Measurements from ENCODE around the gene RBM17. TPM values are rescaled to one million over a fixed set of nuclear protein-coding genes. Genes with fewer than 3 reads are reported as not detected.
A peak's percentile ranks its signal among the peaks of the same experiment; 100 is the strongest.

The RBM17 gene
- total RNA-seq, 3 donors from 2014 or later (not counting 1 experiment from before 2014, with no cell fraction given) = 120 to 147 (median 147) TPM

GRCh38 chr10:6139470-6139869 is 50.6 kb downstream of the RBM17 start:
- H3K4me1 ChIP-seq (ENCODE audit: control insufficient read depth, insufficient read depth, low read length) = peaks cover 23% of the 10 kb centered on the region
- 91% methylated on average over 10 of the region's 11 CpGs for WGBS (ENCODE audit: insufficient coverage)
- Mint-ChIP-seq H3K27ac (no peak overlapping the region), H3K36me3 (no peaks in the 10 kb centered on the region), H3K27me3 (ENCODE audit: low read depth in 2 of 2) (peaks cover 0 to 5% of the 10 kb centered on the region in 2 donors), H3K9me3 (no peaks in the 10 kb centered on the region), H3K4me3 (no peak overlapping the region), H3K4me1 (peaks cover 12 to 21% of the 10 kb centered on the region in 2 donors)
- TF ChIP-seq, protein P1, sequence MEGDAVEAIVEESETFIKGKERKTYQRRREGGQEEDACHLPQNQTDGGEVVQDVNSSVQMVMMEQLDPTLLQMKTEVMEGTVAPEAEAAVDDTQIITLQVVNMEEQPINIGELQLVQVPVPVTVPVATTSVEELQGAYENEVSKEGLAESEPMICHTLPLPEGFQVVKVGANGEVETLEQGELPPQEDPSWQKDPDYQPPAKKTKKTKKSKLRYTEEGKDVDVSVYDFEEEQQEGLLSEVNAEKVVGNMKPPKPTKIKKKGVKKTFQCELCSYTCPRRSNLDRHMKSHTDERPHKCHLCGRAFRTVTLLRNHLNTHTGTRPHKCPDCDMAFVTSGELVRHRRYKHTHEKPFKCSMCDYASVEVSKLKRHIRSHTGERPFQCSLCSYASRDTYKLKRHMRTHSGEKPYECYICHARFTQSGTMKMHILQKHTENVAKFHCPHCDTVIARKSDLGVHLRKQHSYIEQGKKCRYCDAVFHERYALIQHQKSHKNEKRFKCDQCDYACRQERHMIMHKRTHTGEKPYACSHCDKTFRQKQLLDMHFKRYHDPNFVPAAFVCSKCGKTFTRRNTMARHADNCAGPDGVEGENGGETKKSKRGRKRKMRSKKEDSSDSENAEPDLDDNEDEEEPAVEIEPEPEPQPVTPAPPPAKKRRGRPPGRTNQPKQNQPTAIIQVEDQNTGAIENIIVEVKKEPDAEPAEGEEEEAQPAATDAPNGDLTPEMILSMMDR (IDR thresholded peaks at IDR 0.05) = no peak
- no peak overlapping the region for H3K4me3 ChIP-seq (ENCODE audit: low read length)
- no peaks in the 10 kb centered on the region for H3K36me3 ChIP-seq (ENCODE audit: control insufficient read depth, insufficient read depth, low read length)
- DNase-seq (no peak), ATAC-seq (no peak)
- no peak overlapping the region for H3K27ac ChIP-seq (ENCODE audit: low read length)
- H3K9me3 ChIP-seq (ENCODE audit: control insufficient read depth, insufficient read depth, low read length) = no peaks in the 10 kb centered on the region
- H3K27me3 ChIP-seq (ENCODE audit: control insufficient read depth, insufficient read depth, low read length) = no peaks in the 10 kb centered on the region
- intact Hi-C loops (cut with micrococcal nuclease) = no loop called here

DNA sequence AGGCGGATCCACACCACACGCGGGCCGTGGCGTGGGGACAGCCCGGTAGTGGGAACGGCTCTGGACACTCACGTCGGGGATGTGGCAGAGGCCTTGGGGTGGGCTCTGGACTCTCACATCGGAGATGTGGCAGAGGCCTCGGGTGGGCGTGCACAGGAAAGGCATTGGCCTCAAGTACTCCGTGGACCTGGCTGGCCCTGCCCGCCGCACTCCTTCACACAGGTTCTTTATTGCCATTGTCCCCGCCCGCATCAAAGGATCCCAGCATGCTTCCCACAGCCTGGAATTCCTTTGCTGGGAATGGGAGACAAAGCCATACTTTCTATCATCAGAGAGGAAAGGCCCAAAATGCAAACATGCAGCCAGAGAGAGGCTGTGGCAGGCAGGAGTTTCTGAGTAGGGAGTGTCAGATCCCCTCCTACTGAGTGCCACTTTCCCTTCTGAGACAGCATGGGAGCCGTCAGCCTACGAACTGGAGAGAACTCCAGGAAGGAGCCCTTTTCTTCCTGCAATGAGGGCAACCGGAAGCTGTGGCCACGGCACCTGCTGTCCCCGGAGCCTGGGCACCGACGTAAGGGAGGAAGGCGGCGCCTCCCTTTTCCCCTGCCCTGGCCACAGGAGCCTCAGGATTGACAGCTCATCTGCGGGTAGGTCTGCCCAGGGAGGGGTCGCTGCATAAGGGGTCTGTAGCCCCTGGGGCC is 51.5 kb downstream of the RBM17 start:
- Mint-ChIP-seq H3K9me3 (no peaks in the 10 kb centered on the region), H3K36me3 (no peaks in the 10 kb centered on the region), H3K4me1 (peaks cover 12 to 21% of the 10 kb centered on the region in 2 donors), H3K27ac (no peak overlapping the region), H3K4me3 (peak overlapping the region; percentile 28), H3K27me3 (ENCODE audit: low read depth in 2 of 2) (peaks cover 0 to 5% of the 10 kb centered on the region in 2 donors)
- peak in 1 of 2 donors; percentile 70 for DNase-seq
- Histone ChIP-seq H3K9me3 (ENCODE audit: control insufficient read depth, insufficient read depth, low read length) (no peaks in the 10 kb centered on the region), H3K27ac (ENCODE audit: low read length) (no peak overlapping the region), H3K4me3 (ENCODE audit: low read length) (peak overlapping the region; percentile 25), H3K36me3 (ENCODE audit: control insufficient read depth, insufficient read depth, low read length) (no peaks in the 10 kb centered on the region), H3K27me3 (ENCODE audit: control insufficient read depth, insufficient read depth, low read length) (no peaks in the 10 kb centered on the region), H3K4me1 (ENCODE audit: control insufficient read depth, insufficient read depth, low read length) (peaks cover 23% of the 10 kb centered on the region)
- WGBS (ENCODE audit: insufficient coverage) = 53% methylated on average over 28 of the region's 28 CpGs
- TF ChIP-seq, protein P1 (IDR thresholded peaks at IDR 0.05) = no peak
- ATAC-seq = no peak
- intact Hi-C loops (cut with micrococcal nuclease) = loop anchor here (10.0 kb wide), 1 partner anchor 125 kb away; no protein-coding TSS in a partner anchor

GRCh38 chr10:6140965-6141295 is 52.1 kb downstream of the RBM17 start:
- 63% methylated on average over 8 of the region's 8 CpGs for WGBS (ENCODE audit: insufficient coverage)
- H3K36me3 Mint-ChIP-seq = no peaks in the 10 kb centered on the region
- DNase-seq = no peak
- no peaks in the 10 kb centered on the region for H3K9me3 Mint-ChIP-seq
- H3K4me3 Mint-ChIP-seq = peak overlapping the region; percentile 25
- H3K27me3 ChIP-seq (ENCODE audit: control insufficient read depth, insufficient read depth, low read length) = no peaks in the 10 kb centered on the region
- H3K4me1 ChIP-seq (ENCODE audit: control insufficient read depth, insufficient read depth, low read length) = peaks cover 29% of the 10 kb centered on the region
- H3K27me3 Mint-ChIP-seq (ENCODE audit: low read depth in 2 of 2) = peaks cover 0 to 5% of the 10 kb centered on the region in 2 donors
- intact Hi-C loops (cut with micrococcal nuclease) = loop anchor here (10.0 kb wide), 1 partner anchor 126 kb away; no protein-coding TSS in a partner anchor
- H3K9me3 ChIP-seq (ENCODE audit: control insufficient read depth, insufficient read depth, low read length) = no peaks in the 10 kb centered on the region
- no peak overlapping the region for H3K27ac Mint-ChIP-seq
- no peak overlapping the region for H3K27ac ChIP-seq (ENCODE audit: low read length)
- TF ChIP-seq, protein P1 (IDR thresholded peaks at IDR 0.05) = no peak
- H3K4me3 ChIP-seq (ENCODE audit: low read length) = peak overlapping the region; percentile 25
- ATAC-seq = no peak
- no peaks in the 10 kb centered on the region for H3K36me3 ChIP-seq (ENCODE audit: control insufficient read depth, insufficient read depth, low read length)
- H3K4me1 Mint-ChIP-seq = peaks cover 16 to 21% of the 10 kb centered on the region in 2 donors

All from natural killer cell (primary cell).